ENCODE results near the gene NAGS. TPM values are rescaled to one million over a fixed set of nuclear protein-coding genes. Genes with fewer than 3 reads are reported as not detected.

The NAGS gene
- total and polyA plus RNA-seq, 2 donors from 2014 or later, result 3.5 to 8.7 TPM

Other genes with a start within 250 kb of the NAGS start
- 0.09 TPM for gene SOST, start 245.8 kb upstream of the NAGS start, total RNA-seq
- 15.1 TPM for gene SOST, start 245.8 kb upstream of the NAGS start, polyA plus RNA-seq (ENCODE audit: insufficient read depth, low read depth, low replicate concordance)
- 102 TPM for gene DUSP3, start 225.6 kb upstream of the NAGS start, total RNA-seq
- gene DUSP3, start 225.6 kb upstream of the NAGS start, polyA plus RNA-seq (ENCODE audit: insufficient read depth, low read depth, low replicate concordance), result 126 TPM
- gene CFAP97D1, start 224.2 kb upstream of the NAGS start, total RNA-seq, result not detected
- not detected for gene CFAP97D1, start 224.2 kb upstream of the NAGS start, polyA plus RNA-seq (ENCODE audit: insufficient read depth, low read depth, low replicate concordance)
- 5.8 TPM for gene MPP3, start 171.5 kb upstream of the NAGS start, total RNA-seq
- gene MPP3, start 171.5 kb upstream of the NAGS start, polyA plus RNA-seq (ENCODE audit: insufficient read depth, low read depth, low replicate concordance), result 3.2 TPM
- 1.2 TPM for gene CD300LG, start 157.4 kb upstream of the NAGS start, total RNA-seq
- 3.1 TPM for gene CD300LG, start 157.4 kb upstream of the NAGS start, polyA plus RNA-seq (ENCODE audit: insufficient read depth, low read depth, low replicate concordance)
- gene MPP2, start 97.1 kb upstream of the NAGS start, total RNA-seq, result 1.2 TPM
- gene MPP2, start 97.1 kb upstream of the NAGS start, polyA plus RNA-seq (ENCODE audit: insufficient read depth, low read depth, low replicate concordance), result 2.7 TPM
- not detected for gene PPY, start 62.1 kb upstream of the NAGS start, total RNA-seq
- gene PPY, start 62.1 kb upstream of the NAGS start, polyA plus RNA-seq (ENCODE audit: insufficient read depth, low read depth, low replicate concordance), result not detected
- not detected for gene PYY, start 50.7 kb upstream of the NAGS start, total RNA-seq
- not detected for gene PYY, start 50.7 kb upstream of the NAGS start, polyA plus RNA-seq (ENCODE audit: insufficient read depth, low read depth, low replicate concordance)
- gene TMEM101, start 10.3 kb downstream of the NAGS start, total RNA-seq, result 31.2 TPM
- 111 TPM for gene TMEM101, start 10.3 kb downstream of the NAGS start, polyA plus RNA-seq (ENCODE audit: insufficient read depth, low read depth, low replicate concordance)
- gene LSM12, start 62.0 kb downstream of the NAGS start, total RNA-seq, result 47.6 TPM
- gene LSM12, start 62.0 kb downstream of the NAGS start, polyA plus RNA-seq (ENCODE audit: insufficient read depth, low read depth, low replicate concordance), result 29.0 TPM
- gene G6PC3, start 66.1 kb downstream of the NAGS start, total RNA-seq, result 70.0 TPM
- gene G6PC3, start 66.1 kb downstream of the NAGS start, polyA plus RNA-seq (ENCODE audit: insufficient read depth, low read depth, low replicate concordance), result 150 TPM
- gene HDAC5, start 119.0 kb downstream of the NAGS start, total RNA-seq, result 35.6 TPM
- 25.3 TPM for gene HDAC5, start 119.0 kb downstream of the NAGS start, polyA plus RNA-seq (ENCODE audit: insufficient read depth, low read depth, low replicate concordance)
- gene HROB, start 137.3 kb downstream of the NAGS start, total RNA-seq, result 0.88 TPM
- 0.17 TPM for gene HROB, start 137.3 kb downstream of the NAGS start, polyA plus RNA-seq (ENCODE audit: insufficient read depth, low read depth, low replicate concordance)
- gene ASB16, start 166.1 kb downstream of the NAGS start, total RNA-seq, result 0.25 TPM
- 0.90 TPM for gene ASB16, start 166.1 kb downstream of the NAGS start, polyA plus RNA-seq (ENCODE audit: insufficient read depth, low read depth, low replicate concordance)
- gene TMUB2, start 182.3 kb downstream of the NAGS start, total RNA-seq, result 37.7 TPM
- gene TMUB2, start 182.3 kb downstream of the NAGS start, polyA plus RNA-seq (ENCODE audit: insufficient read depth, low read depth, low replicate concordance), result 39.2 TPM
- gene ATXN7L3, start 195.3 kb downstream of the NAGS start, total RNA-seq, result 64.8 TPM
- 20.0 TPM for gene ATXN7L3, start 195.3 kb downstream of the NAGS start, polyA plus RNA-seq (ENCODE audit: insufficient read depth, low read depth, low replicate concordance)
- 98.8 TPM for gene UBTF, start 215.1 kb downstream of the NAGS start, total RNA-seq
- gene UBTF, start 215.1 kb downstream of the NAGS start, polyA plus RNA-seq (ENCODE audit: insufficient read depth, low read depth, low replicate concordance), result 46.1 TPM

Data from kidney (tissue), 2 donors.